Stimulated activated naive CD4-positive, alpha-beta T cell (primary cell): ENCODE measurements around the gene MAN2A1.
A peak's percentile ranks its signal among the peaks of the same experiment; 100 is the strongest.
"Not testable (repeated sequence)": the region's sequence is repeated elsewhere in the genome, so short reads cannot be mapped to it uniquely, and the experiment has no call there.

ENCODE experiments used
- DNase-seq, 6 experiments: peaks; one replicate each; lab custom pipeline; 2025; lab: John Stamatoyannopoulos, UW

Gene MAN2A1

GRCh38 chr5:109868737-109869136, 179.0 kb downstream of the MAN2A1 start:
- peak in 2 of 6 experiments; percentile 13 to 17 for DNase-seq

- DNase-seq, result no peak
Observed at GRCh38 chr5:109873687-109874086, 184.0 kb downstream of the MAN2A1 start.

- no peak for DNase-seq
Observed at GRCh38 chr5:109874108-109874507, 184.4 kb downstream of the MAN2A1 start.

- DNase-seq, result peak in 3 of 6 experiments; percentile 7 to 29 (median 21)
Observed at GRCh38 chr5:109876030-109876725, 186.5 kb downstream of the MAN2A1 start.

GRCh38 chr5:109876941-109877669, 187.4 kb downstream of the MAN2A1 start:
- no peak for DNase-seq

- no peak for DNase-seq
Observed at GRCh38 chr5:109877670-109878045, 187.9 kb downstream of the MAN2A1 start.

- no peak for DNase-seq
Observed at GRCh38 chr5:109878887-109879286, 189.2 kb downstream of the MAN2A1 start.

- DNase-seq, result no peak
Observed at GRCh38 chr5:109880907-109881685, 191.4 kb downstream of the MAN2A1 start.

GRCh38 chr5:109882546-109882945, 192.8 kb downstream of the MAN2A1 start:
- DNase-seq, result no peak

GRCh38 chr5:109884676-109885075, 194.9 kb downstream of the MAN2A1 start:
- DNase-seq, result no peak

- DNase-seq, result no peak
Observed at GRCh38 chr5:109885205-109885604, 195.5 kb downstream of the MAN2A1 start.

- DNase-seq, result no peak
Observed at GRCh38 chr5:109888989-109889388, 199.3 kb downstream of the MAN2A1 start.

- DNase-seq, result not testable (repeated sequence)
Observed at GRCh38 chr5:109893271-109893670, 203.5 kb downstream of the MAN2A1 start.

GRCh38 chr5:109898269-109899162, 208.8 kb downstream of the MAN2A1 start:
- no peak for DNase-seq

- no peak for DNase-seq
Observed at GRCh38 chr5:109899163-109899535, 209.4 kb downstream of the MAN2A1 start.

GRCh38 chr5:109900461-109900860, 210.7 kb downstream of the MAN2A1 start:
- DNase-seq, result no peak

GRCh38 chr5:109900911-109901627, 211.3 kb downstream of the MAN2A1 start:
- no peak for DNase-seq

- DNase-seq, result no peak
Observed at GRCh38 chr5:109901628-109901981, 211.9 kb downstream of the MAN2A1 start.

GRCh38 chr5:109903061-109903460, 213.3 kb downstream of the MAN2A1 start:
- no peak for DNase-seq

- DNase-seq, result no peak
Observed at GRCh38 chr5:109905906-109906305, 216.2 kb downstream of the MAN2A1 start.

- DNase-seq, result no peak
Observed at GRCh38 chr5:109907189-109907588, 217.5 kb downstream of the MAN2A1 start.
